ENCODE measurements around the gene VPS54.
A peak's percentile ranks its signal among the peaks of the same experiment; 100 is the strongest.

Gene VPS54

DNA sequence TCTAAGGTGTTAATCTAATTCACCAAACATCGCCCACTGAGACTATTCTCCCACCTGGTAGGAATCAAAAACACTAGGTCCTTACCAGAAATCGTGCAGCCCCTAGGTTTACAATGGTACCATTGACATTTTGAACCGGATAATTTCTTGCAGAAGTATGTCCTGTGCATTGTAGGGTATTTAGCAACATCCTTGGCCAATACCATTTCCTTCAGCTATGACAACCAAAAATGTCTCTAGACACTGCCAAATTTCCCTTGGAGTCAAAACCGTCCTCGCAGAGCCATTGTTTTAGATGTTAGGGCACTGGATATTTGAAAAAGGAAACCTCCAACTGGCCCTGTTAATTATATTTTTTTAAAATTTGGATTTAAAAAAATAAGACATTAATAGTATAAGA, 3.8 kb downstream of the VPS54 start:
- no peak overlapping the region for H3K4me3 ChIP-seq (replicated peaks in 1 of 2; ENCODE audit: low read depth in 2 of 2, low read length in 2 of 2)
- TF ChIP-seq, protein P1, sequence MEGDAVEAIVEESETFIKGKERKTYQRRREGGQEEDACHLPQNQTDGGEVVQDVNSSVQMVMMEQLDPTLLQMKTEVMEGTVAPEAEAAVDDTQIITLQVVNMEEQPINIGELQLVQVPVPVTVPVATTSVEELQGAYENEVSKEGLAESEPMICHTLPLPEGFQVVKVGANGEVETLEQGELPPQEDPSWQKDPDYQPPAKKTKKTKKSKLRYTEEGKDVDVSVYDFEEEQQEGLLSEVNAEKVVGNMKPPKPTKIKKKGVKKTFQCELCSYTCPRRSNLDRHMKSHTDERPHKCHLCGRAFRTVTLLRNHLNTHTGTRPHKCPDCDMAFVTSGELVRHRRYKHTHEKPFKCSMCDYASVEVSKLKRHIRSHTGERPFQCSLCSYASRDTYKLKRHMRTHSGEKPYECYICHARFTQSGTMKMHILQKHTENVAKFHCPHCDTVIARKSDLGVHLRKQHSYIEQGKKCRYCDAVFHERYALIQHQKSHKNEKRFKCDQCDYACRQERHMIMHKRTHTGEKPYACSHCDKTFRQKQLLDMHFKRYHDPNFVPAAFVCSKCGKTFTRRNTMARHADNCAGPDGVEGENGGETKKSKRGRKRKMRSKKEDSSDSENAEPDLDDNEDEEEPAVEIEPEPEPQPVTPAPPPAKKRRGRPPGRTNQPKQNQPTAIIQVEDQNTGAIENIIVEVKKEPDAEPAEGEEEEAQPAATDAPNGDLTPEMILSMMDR (IDR thresholded peaks at IDR 0.05; ENCODE audit: low read depth, low read length) = no peak
- DNase-seq (ENCODE audit: low read depth in 2 of 2) = peak; percentile 25 to 26

DNA sequence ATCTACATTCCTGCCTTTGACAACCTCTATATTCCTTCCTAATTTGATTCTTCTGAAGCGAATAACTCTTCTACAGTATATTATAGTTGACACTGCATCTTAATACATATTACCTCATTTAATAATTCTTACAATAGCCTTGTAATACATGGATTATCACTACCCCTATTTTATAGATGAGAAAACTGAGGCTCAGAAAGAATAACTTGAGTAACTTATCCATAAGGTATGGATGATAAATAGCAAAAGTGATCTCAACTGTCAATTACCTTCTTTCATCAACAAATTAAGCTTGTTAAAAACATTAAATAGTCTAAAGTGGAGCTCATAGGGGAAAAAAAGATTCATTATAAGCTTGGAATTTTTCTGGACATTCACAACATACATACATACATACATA, 4.6 kb downstream of the VPS54 start:
- DNase-seq (ENCODE audit: low read depth in 2 of 2) = no peak
- H3K4me3 ChIP-seq (replicated peaks in 1 of 2; ENCODE audit: low read depth in 2 of 2, low read length in 2 of 2) = no peak overlapping the region
- TF ChIP-seq, protein P1 (IDR thresholded peaks at IDR 0.05; ENCODE audit: low read depth, low read length) = no peak

DNA sequence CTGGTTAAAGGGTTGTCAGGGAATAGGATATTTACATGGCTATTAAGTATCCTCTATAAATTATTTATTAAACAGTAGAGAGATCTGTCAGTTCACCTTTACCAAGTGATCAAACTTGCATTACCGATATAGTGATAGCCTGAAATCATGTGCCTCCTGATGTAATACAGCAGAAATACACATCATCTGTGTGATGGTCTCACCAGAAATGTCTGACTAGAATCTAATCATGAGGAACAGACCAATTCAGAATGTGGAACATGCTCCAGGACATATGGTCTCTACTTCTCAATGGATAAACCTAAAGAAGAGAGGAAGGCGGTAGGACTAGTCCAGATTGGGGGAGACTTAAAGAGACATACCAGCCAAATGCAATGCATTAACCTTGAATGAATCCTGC, 6.2 kb downstream of the VPS54 start:
- no peak overlapping the region for H3K4me3 ChIP-seq (replicated peaks in 1 of 2; ENCODE audit: low read depth in 2 of 2, low read length in 2 of 2)
- TF ChIP-seq, protein P1 (IDR thresholded peaks at IDR 0.05; ENCODE audit: low read depth, low read length) = no peak
- DNase-seq (ENCODE audit: low read depth in 2 of 2) = no peak

DNA sequence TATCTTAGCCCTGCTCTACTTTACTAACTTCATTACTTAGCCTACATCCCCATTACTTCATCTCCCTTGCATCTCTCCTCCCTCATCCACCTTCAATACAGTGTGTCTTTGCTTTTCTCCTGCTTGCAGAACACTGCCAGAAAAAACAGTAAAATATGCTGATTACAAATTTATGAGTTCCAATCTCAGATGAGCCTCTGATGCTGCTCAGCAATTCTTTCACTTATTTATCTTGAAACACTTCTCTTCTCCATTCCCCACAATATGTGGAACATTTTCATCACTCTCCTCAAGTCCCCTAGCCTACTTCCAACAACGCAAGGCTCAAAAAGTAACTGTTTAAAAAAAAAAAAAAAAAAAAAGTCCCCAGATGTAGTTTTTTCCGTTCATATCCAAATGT, 7.1 kb downstream of the VPS54 start:
- TF ChIP-seq, protein P1 (IDR thresholded peaks at IDR 0.05; ENCODE audit: low read depth, low read length) = no peak
- DNase-seq (ENCODE audit: low read depth in 2 of 2) = no peak
- no peak overlapping the region for H3K4me3 ChIP-seq (replicated peaks in 1 of 2; ENCODE audit: low read depth in 2 of 2, low read length in 2 of 2)

DNA sequence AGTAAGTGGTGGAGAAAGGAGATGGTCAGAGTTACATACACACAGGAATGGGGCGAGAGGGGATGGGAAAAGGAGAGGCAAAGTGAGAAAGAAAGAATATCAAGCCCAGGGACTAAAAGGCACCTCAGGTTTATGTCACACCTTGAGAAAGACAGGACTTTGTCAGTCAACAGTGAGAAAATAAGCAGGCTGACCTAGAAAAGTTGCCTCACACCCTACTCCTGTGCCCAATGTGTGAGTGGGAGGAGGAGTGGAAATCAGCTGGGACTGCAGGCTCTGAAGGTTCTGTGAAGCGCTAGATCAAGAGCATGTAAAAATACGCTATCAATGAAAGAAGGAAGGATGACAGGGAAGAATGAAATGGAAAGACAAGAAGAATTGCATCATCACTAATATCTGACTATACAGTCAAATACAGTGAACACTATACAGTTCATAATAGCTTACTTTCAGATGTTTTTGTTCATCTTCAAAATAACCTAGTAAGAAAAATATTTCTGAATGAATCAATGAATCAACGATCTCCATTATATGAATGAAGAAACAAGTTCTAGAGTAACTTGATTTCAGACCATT, 10.7 kb downstream of the VPS54 start:
- TF ChIP-seq, protein P1 (IDR thresholded peaks at IDR 0.05; ENCODE audit: low read depth, low read length) = no peak
- DNase-seq (ENCODE audit: low read depth in 2 of 2) = no peak
- no peak overlapping the region for H3K4me3 ChIP-seq (replicated peaks in 1 of 2; ENCODE audit: low read depth in 2 of 2, low read length in 2 of 2)

DNA sequence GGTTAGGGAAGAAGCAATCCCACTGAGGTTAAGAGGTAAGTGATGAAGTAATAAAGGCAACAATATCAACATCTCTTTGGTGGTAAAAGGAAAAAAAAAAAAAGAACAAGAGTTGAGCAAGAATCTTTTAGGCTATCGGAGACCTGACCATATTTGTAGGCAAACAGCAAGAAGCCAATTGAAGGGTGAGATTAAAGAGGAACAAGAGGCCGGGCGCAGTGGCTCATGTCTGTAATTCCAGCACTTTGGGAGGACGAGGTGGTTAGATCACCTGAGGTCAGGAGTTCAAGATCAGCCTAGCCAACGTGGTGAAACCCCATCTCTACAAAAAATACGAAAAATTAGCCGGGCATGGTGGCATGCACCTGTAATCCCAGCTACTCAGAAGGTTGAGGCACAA, 11.3 kb downstream of the VPS54 start:
- no peak overlapping the region for H3K4me3 ChIP-seq (replicated peaks in 1 of 2; ENCODE audit: low read depth in 2 of 2, low read length in 2 of 2)
- TF ChIP-seq, protein P1 (IDR thresholded peaks at IDR 0.05; ENCODE audit: low read depth, low read length) = no peak
- DNase-seq (ENCODE audit: low read depth in 2 of 2) = no peak
